GM20000 (cell line): ENCODE results near the gene OSR1.

Source experiments
- DNase-seq: peaks from one replicate; pipeline ENCODE4 v3.0.0; 2012; ENCODE audit warnings: low spot score
- TF ChIP-seq, protein P1 (sequence below): IDR thresholded peaks from 2 replicates; pipeline ENCODE4 v1.5.1; 2012; ENCODE audit warnings: mild to moderate bottlenecking, control low read depth; ENCODE audit errors: extremely low read depth, missing control alignments

Gene OSR1

GRCh38 chr2:19330436-19330835 is 28.0 kb downstream of the OSR1 start:
- TF ChIP-seq, protein P1, sequence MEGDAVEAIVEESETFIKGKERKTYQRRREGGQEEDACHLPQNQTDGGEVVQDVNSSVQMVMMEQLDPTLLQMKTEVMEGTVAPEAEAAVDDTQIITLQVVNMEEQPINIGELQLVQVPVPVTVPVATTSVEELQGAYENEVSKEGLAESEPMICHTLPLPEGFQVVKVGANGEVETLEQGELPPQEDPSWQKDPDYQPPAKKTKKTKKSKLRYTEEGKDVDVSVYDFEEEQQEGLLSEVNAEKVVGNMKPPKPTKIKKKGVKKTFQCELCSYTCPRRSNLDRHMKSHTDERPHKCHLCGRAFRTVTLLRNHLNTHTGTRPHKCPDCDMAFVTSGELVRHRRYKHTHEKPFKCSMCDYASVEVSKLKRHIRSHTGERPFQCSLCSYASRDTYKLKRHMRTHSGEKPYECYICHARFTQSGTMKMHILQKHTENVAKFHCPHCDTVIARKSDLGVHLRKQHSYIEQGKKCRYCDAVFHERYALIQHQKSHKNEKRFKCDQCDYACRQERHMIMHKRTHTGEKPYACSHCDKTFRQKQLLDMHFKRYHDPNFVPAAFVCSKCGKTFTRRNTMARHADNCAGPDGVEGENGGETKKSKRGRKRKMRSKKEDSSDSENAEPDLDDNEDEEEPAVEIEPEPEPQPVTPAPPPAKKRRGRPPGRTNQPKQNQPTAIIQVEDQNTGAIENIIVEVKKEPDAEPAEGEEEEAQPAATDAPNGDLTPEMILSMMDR, result no peak
- DNase-seq, result no peak

DNA sequence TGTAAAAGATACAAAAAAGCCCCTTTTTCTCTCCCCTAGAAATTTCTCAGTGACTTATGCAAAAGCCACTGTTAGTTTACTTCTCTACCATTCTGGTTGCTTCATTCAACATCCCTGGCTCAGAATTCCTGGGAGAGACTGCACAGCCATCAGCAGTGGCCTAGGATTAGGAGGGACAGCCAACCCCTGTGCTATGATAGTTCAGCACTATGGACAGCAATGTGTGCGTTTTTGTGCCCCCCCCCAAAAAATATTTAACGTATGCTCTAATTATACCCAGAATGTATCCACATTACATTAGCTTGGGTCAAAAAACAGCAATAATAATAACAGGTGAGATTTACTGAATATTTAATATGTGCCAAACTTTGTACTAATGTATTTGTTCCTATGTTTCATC is 29.0 kb downstream of the OSR1 start:
- TF ChIP-seq, protein P1, result no peak
- no peak for DNase-seq

DNA sequence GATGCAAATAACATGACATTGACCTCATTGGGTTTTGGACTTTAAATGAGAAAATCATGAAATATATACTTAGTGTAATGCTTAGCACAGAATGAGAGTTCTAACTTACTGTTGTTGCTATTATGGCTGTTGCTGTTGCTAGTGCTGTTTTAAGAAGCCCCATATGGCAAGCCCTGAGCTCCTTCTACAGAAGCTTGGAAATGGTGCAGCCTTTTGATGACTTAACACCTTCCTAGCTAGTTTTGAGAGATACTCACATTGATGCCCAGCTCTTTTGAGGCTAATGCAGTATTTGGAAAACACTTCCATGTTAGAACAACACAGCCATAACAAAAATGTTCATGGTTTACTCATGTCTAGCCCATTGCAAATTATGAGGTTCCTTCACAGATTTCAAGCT is 30.9 kb downstream of the OSR1 start:
- DNase-seq, result no peak
- TF ChIP-seq, protein P1, result no peak

- TF ChIP-seq, protein P1, result no peak
- DNase-seq, result no peak
These were observed 36.5 kb downstream of the OSR1 start for GRCh38 chr2:19321946-19322345.

GRCh38 chr2:19320813-19321212 is 37.6 kb downstream of the OSR1 start:
- DNase-seq, result no peak
- TF ChIP-seq, protein P1, result no peak

DNA sequence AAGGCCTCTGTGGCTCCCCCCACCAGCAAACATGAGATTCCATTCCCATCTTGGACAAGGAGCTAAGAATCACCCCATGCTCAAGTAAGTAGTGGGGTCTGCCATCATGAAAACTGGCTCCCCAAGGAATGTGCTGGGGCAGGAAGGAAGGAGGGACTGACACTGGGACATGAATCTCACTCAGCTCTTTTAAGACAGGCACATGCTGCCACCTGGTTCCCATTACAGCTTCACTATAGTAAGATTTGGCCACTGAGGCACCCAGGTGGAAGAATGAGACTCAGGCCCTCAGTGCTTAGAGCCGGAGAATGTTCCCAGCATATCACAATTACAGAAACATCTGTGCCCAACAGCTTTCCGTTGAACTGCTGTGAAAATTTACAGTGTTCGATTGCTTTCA is 38.7 kb downstream of the OSR1 start:
- no peak for DNase-seq
- TF ChIP-seq, protein P1, result no peak

DNA sequence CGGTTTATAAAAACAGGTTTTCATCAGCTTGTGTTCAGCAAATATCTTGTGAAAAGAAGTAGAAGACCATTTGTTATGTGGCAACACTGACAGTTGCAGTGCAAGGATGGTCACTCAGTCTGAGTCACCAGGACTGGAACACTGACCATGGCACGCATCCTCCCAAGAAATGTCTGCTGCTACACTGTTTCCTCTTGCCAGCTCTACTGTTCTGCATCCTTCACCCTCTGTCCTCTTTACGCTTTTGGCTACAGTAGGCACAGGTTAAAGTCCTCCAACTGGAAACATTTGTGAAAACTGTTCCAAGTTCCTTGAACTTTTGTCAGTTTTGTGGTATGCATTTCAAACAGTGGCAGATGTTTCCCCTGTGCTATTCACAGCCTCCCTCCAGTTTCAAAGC is 39.4 kb downstream of the OSR1 start:
- TF ChIP-seq, protein P1, result no peak
- DNase-seq, result no peak
